GM18505 (cell line): ENCODE data around the gene PTPRD.

Experiments used
- ATAC-seq: cut with Tn5 transposase; IDR thresholded peaks from one replicate; pipeline ENCODE4 v1.9.1; 2021; ENCODE audit not compliant: unreplicated experiment
- POLR2A ChIP-seq: IDR thresholded peaks from 4 replicates; pipeline ENCODE4 v1.6.1; 2011; ENCODE audit warnings: borderline replicate concordance; ENCODE audit not compliant: insufficient read depth, insufficient read length; ENCODE audit errors: extremely low read depth

Gene PTPRD

DNA sequence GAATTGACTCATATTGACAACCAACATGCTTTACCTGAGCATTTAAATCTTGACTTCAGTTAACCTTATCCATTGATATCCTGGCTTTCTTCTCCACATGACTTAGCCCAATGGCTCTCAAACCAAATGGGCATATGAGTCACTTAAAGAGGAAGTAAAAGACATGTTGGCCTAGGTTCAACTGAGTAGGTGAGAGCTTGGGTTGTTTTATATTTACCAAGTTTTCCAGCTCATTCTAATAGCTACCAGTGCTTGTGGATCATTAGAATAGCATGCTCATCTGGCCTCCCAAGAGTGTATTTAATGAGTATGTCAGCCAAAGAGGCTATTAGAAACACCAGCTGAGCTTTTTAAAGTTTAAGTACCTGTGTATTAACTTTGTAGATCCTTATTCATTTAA is 1049.0 kb downstream of the PTPRD start:
- no peak for TF ChIP-seq POLR2A
- ATAC-seq: no peak

DNA sequence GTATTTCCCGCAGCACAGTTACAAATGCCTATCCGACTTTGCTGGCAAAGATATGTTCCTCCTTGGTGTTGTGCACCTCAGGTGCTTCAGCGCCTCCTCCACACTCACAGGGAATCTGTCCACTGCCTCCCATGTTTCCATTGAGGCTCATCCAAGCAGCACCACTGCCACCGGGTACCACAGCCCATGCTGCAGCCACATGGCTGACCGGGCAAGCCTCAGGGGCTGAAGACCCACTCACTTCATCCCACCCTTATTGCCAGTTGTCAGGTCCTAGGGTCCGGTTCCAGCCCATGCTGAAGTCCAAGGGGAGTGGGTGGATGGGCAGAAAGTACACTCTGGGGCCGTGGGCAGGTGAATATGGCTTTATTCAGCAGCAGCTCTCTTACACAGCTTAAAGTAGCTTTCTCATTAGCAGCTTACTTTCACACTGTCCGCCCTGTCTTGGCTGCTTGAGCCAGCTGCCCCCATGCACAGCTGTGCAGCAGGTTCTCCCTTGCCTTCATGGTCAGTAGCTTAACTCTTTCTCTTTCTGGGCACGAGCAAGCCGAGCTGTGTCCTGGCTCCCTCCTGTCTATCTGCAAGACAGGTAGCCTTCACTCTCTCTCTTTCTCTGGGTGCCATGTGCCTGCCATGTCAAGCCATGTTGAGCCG is 1052.3 kb downstream of the PTPRD start:
- no peak for TF ChIP-seq POLR2A
- ATAC-seq: no peak

GRCh38 chr9:9558907-9559306 is 1053.9 kb downstream of the PTPRD start:
- ATAC-seq: no peak
- no peak for TF ChIP-seq POLR2A

DNA sequence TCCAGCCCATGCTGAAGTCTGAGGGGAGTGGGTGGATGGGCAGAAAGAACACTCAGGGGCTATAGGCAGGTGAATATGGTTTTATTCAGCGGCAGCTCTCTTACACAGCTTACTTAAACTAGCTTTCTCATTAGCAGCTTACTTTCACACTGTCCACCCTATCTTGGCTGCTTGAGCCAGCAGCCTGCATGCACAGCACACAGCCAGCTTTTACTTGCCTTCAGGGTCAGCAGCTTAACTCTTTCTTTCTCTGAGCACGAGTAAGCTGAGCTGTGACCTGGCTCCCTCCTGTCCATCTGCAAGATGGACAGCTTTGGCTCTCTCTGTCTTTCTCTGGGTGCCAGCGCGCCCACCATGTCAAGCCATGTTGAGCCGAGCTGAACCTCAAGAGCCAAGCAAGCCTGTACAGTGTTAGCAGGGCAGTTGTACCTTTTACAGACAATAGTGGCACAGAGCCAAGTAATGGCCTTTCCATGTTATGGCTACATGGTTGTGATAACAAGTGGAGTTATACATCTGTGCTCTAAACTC is 1054.9 kb downstream of the PTPRD start:
- ATAC-seq: no peak
- TF ChIP-seq POLR2A: no peak

- no peak for ATAC-seq
- TF ChIP-seq POLR2A: no peak
These were observed 1055.7 kb downstream of the PTPRD start for GRCh38 chr9:9556865-9557803.

GRCh38 chr9:9552665-9553064 is 1060.1 kb downstream of the PTPRD start:
- ATAC-seq: no peak
- no peak for TF ChIP-seq POLR2A

GRCh38 chr9:9538766-9539165 is 1074.0 kb downstream of the PTPRD start:
- TF ChIP-seq POLR2A: no peak
- no peak for ATAC-seq

- no peak for TF ChIP-seq POLR2A
- ATAC-seq: no peak
These were observed 1074.4 kb downstream of the PTPRD start for GRCh38 chr9:9538356-9538755.

DNA sequence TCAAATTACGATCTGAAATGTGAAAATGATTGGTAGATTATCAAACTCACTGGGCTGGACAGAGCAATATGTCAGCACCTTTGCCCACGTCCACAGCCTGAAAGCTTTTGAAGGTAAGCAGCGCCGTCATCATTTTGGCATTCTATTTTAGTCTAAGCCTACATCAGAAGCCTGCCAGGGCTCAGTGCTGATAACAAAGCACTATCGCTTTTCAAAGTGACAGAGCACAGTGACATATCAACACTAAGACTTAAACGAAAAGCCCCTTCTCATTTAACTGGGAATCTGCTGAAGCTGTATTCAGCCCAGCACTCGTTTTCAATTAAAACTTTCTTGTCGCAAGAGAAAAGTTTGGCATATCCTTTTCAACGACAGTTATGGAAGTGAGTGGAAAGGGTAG is 1076.3 kb downstream of the PTPRD start:
- ATAC-seq: no peak
- TF ChIP-seq POLR2A: no peak

DNA sequence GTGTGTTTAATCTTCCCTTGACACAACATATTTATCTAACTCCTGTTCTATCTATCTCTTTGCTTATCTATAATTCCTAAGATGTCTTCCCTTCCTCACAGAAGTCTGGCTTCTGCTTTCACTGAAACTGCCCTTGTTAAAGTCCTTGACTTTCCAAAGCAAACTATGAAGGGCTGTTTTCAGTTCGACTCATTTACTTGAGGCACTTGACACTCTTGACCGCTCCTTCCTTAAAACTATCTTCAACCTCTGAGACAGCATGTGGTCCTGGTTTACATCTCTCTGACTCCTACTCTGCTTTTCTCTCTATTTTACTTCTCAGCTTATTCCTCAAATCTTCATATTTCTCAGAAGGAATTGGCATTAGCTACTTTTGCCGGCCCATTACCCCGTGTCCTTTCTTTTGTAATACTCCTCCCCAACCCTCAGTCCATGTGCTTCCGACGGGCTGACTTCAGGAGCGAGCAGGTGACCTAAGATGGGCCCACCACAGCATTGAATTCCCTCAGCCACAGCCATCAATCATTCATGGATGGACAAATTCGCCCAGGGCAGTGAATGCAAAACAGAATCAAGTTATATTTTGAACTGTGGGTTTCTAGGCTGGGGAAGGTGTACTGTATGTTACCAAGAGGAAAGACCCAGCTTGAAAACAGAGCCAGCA is 1089.2 kb downstream of the PTPRD start:
- TF ChIP-seq POLR2A: no peak
- ATAC-seq: no peak

DNA sequence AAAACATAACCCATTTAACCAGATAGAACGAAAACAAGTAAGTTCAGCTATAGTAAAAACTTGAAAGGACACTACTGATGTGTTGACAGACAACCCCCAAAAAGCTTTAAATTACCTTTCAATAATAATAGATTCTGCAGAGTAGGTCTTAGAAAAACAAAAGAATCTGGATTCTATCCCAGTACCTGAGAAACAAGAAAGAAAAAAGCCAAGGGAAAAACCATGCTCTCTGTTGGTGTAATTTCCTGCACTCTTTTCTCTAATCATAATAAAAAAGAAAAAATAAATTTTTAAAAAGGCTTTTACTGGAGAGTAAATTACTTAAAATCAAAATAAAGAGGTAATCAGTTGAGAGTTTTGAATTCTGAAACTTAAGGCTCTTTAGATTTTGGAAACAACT is 1090.4 kb downstream of the PTPRD start:
- TF ChIP-seq POLR2A: no peak
- ATAC-seq: no peak

DNA sequence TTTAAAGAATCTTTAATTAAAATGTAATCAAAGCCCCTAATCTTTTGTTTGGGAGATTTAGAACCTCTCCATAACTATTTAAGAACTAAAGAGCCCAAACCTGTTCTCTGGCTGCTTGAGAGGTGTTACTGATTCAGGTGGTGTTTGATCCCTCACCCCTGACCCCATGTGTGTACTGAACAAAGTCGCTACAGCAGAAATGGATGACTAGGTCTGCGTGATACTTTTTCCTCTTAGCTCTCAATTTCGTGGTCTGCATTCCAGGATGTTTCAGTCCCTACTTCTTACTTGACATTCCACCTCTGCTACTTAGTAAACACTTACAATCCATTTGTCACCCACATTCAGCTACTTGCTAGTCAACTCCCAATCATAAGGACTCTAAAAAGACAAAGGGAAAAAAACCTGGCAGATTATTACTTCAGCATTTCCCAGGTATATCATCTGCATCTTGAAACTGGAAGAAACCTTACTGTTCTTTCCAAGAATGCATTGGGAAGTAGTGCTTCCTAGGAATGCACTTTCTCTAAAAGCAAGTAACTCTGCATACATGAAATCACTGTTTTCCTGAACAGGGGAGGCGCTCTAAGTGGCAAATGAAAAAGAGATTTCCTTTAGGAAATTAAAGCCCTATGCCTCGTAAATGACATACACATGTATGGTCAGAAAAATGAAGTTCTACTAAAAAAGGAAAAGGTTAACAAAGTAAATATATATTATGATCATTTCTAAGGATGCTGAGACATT is 1091.6 kb downstream of the PTPRD start:
- ATAC-seq: no peak
- TF ChIP-seq POLR2A: no peak

DNA sequence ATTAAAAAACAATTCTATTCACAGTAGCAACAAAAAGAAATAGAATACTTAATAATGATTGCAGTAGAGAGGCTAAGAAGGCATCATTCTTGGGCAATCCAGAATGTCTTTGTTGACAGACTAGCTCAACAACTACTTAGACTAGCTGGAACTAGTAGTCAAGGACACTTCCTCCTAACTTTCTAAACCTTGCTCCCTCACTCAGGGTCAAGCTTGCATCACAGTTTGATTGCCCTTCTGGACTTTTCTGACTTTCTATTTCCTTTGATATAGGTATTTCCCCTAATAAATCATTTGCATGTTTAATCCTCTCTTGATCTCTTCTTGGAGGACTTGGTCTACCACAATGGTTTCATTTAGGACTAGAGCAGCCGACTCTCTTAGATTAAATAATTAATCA is 1107.9 kb downstream of the PTPRD start:
- ATAC-seq: no peak
- TF ChIP-seq POLR2A: no peak
